HCT116 (cell line): Measurements from ENCODE around the gene MAB21L3. TPM values are rescaled to one million over a fixed set of nuclear protein-coding genes. Genes with fewer than 3 reads are reported as not detected.

Experiments used
- ATAC-seq: fragments of 200-7000 bp; cut with Tn5 transposase; 2 replicates; pipeline ENCODE4 v1.9.1; 2020; ENCODE audit warnings: mild to moderate bottlenecking, moderate library complexity
- BruUV-seq: library from RNA; stranded (reverse); fragments of 400-500 nt; replicated peaks from 2 replicates; lab custom pipeline; 2021; lab: Mats Ljungman, UMichigan
- CTCF ChIA-PET: fragments of 300-600 bp; sonication (Branson Sonifier 250); formaldehyde crosslinking; loops from one replicate; lab custom pipeline; 2021; ENCODE audit warnings: antibody characterized with exemption; lab: Charles Lee
- POLR2A ChIA-PET: fragments of 300-600, 350-600 bp; sonication (Branson Sonifier 250); formaldehyde crosslinking; loops from one replicate; lab custom pipeline; 2021; ENCODE audit warnings: antibody characterized with exemption; lab: Charles Lee
- RAD21 ChIA-PET, 2 experiments: fragments of 300-600 bp; sonication (Branson Sonifier 250); formaldehyde crosslinking; loops; one replicate each; lab custom pipeline; 2023; ENCODE audit warnings: low total read pairs in 2 of 2; ENCODE audit not compliant: uncharacterized antibody in 2 of 2, unreplicated experiment in 2 of 2, low non-redundant PET in 1 of 2; lab: Charles Lee
- DNase-seq: peaks from one replicate; pipeline ENCODE4 v3.0.0-alpha.2; 2010; ENCODE audit warnings: low read depth, low spot score
- H2AFZ ChIP-seq: fragments of 200-600 bp; shearing (Covaris generic), sonication (generic); 2 replicates; pipeline ENCODE4 v1.6.1; 2017; ENCODE audit warnings: low read depth, mixed run types, mixed read lengths, antibody characterized with exemption, low read length; ENCODE audit not compliant: poor library complexity, severe bottlenecking
- H3K27ac ChIP-seq: 2 replicates; pipeline ENCODE4 v1.5.1; 2012; ENCODE audit warnings: low read depth, low read length
- H3K27me3 ChIP-seq: fragments of 200-600 bp; sonication (generic); 2 replicates; pipeline ENCODE4 v1.6.1; 2016; ENCODE audit warnings: mixed run types, low read length, mixed read lengths; ENCODE audit not compliant: insufficient read depth
- H3K36me3 ChIP-seq, 2 experiments: fragments of 200-500 bp in 1 of 2; fragments of 200-600 bp in 1 of 2; sonication (Bioruptor generic) in 1 of 2; sonication (generic) in 1 of 2; 2 replicates each; pipeline versions ENCODE4 v1.5.1 to v1.6.1; 2014 to 2016; ENCODE audit warnings: low read length in 2 of 2, inconsistent platforms in 1 of 2, mixed read lengths in 1 of 2, mixed run types in 1 of 2; ENCODE audit not compliant: insufficient read depth in 2 of 2, control insufficient read depth in 1 of 2
- H3K4me1 ChIP-seq, 2 experiments: fragments of 200-600 bp in 1 of 2; sonication (generic) in 1 of 2; 2 replicates each; pipeline versions ENCODE4 v1.5.1 to v1.6.1; 2012 to 2017; ENCODE audit warnings: low read length in 2 of 2, inconsistent platforms in 1 of 2, mild to moderate bottlenecking in 1 of 2, mixed read lengths in 1 of 2, mixed run types in 1 of 2, moderate library complexity in 1 of 2; ENCODE audit not compliant: insufficient read depth in 2 of 2, control insufficient read depth in 1 of 2
- H3K4me2 ChIP-seq: fragments of 200-600 bp; sonication (generic); 2 replicates; pipeline ENCODE4 v1.6.1; 2017; ENCODE audit warnings: mixed run types, low read length, mixed read lengths
- H3K4me3 ChIP-seq, 2 experiments: fragments of 200-600 bp in 1 of 2; sonication (generic) in 1 of 2; replicated peaks in 1 of 2; 2 replicates each; pipeline ENCODE4 v1.5.1; 2011 to 2016; ENCODE audit warnings: low read length in 2 of 2, control low read depth in 1 of 2, low read depth in 1 of 2, mild to moderate bottlenecking in 1 of 2, mixed read lengths in 1 of 2, mixed run types in 1 of 2
- H3K79me2 ChIP-seq: fragments of 200-600 bp; sonication (generic); 2 replicates; pipeline ENCODE4 v1.6.1; 2017; ENCODE audit warnings: mild to moderate bottlenecking, mixed run types, low read length, moderate library complexity, mixed read lengths; ENCODE audit not compliant: insufficient read depth
- H3K9ac ChIP-seq: fragments of 200-600 bp; sonication (generic); 2 replicates; pipeline ENCODE4 v1.6.1; 2016; ENCODE audit warnings: low read length, mixed read lengths
- H3K9me2 ChIP-seq: fragments of 200-600 bp; sonication (generic), shearing (Covaris generic); 2 replicates; pipeline ENCODE4 v1.6.1; 2017; ENCODE audit warnings: mixed run types, mild to moderate bottlenecking, moderate library complexity; ENCODE audit not compliant: insufficient read depth
- H3K9me3 ChIP-seq, 2 experiments: fragments of 200-500 bp in 1 of 2; fragments of 200-600 bp in 1 of 2; sonication (Bioruptor generic) in 1 of 2; sonication (generic) in 1 of 2; 2 replicates each; pipeline ENCODE4 v1.6.1; 2014 to 2017; ENCODE audit warnings: low read length in 2 of 2, mixed read lengths in 2 of 2, inconsistent platforms in 1 of 2, low read depth in 1 of 2, mild to moderate bottlenecking in 1 of 2, mixed run types in 1 of 2, moderate library complexity in 1 of 2; ENCODE audit not compliant: control insufficient read depth in 1 of 2, insufficient read depth in 1 of 2
- H4K20me1 ChIP-seq: fragments of 200-600 bp; sonication (generic), shearing (Covaris generic); 2 replicates; pipeline ENCODE4 v1.6.1; 2017; ENCODE audit warnings: mixed run types, mild to moderate bottlenecking, moderate library complexity; ENCODE audit not compliant: insufficient read depth
- ATF3 ChIP-seq: IDR thresholded peaks from 2 replicates; pipeline ENCODE4 v1.6.1; 2012
- CBX3 ChIP-seq: IDR thresholded peaks from 2 replicates; pipeline ENCODE4 v1.6.1; 2012; ENCODE audit warnings: low read depth
- CEBPB ChIP-seq: IDR thresholded peaks from 2 replicates; pipeline ENCODE4 v1.6.1; 2012; ENCODE audit warnings: low read depth
- EGR1 ChIP-seq: IDR thresholded peaks from 2 replicates; pipeline ENCODE4 v1.6.1; 2012; ENCODE audit warnings: low read depth
- ELF1 ChIP-seq: IDR thresholded peaks from 2 replicates; pipeline ENCODE4 v1.6.1; 2012; ENCODE audit warnings: low read depth, borderline replicate concordance
- EZH2 ChIP-seq: fragments of 200-600 bp; sonication (generic); IDR thresholded peaks from 2 replicates; pipeline ENCODE4 v1.6.1; 2017; ENCODE audit warnings: antibody characterized with exemption, mixed run types
- EZH2phosphoT487 ChIP-seq: fragments of 200-600 bp; IDR thresholded peaks from 2 replicates; pipeline ENCODE4 v1.6.1; 2018; ENCODE audit warnings: antibody characterized with exemption, borderline replicate concordance
- JUND ChIP-seq: IDR thresholded peaks from 2 replicates; pipeline ENCODE4 v1.6.1; 2012
- POLR2AphosphoS5 ChIP-seq: IDR thresholded peaks from 2 replicates; pipeline ENCODE4 v1.6.1; 2011; ENCODE audit warnings: mild to moderate bottlenecking, low read depth, low read length, moderate library complexity
- RAD21 ChIP-seq: IDR thresholded peaks from 2 replicates; pipeline ENCODE4 v1.6.1; 2012; ENCODE audit warnings: low read depth, mild to moderate bottlenecking
- REST ChIP-seq: IDR thresholded peaks from 2 replicates; pipeline ENCODE4 v1.6.1; 2012; ENCODE audit warnings: low read depth
- SIN3A ChIP-seq: IDR thresholded peaks from 2 replicates; pipeline ENCODE4 v1.6.1; 2012; ENCODE audit warnings: low read depth
- SP1 ChIP-seq: IDR thresholded peaks from 2 replicates; pipeline ENCODE4 v1.6.1; 2012; ENCODE audit warnings: low read depth
- SRF ChIP-seq: IDR thresholded peaks from 2 replicates; pipeline ENCODE4 v1.6.1; 2012; ENCODE audit warnings: low read depth
- TCF7L2 ChIP-seq: IDR thresholded peaks from 2 replicates; pipeline ENCODE4 v1.7.0; 2011; ENCODE audit warnings: borderline replicate concordance, inconsistent platforms; ENCODE audit not compliant: insufficient read depth, insufficient read length; ENCODE audit errors: extremely low read depth
- ZBTB33 ChIP-seq: IDR thresholded peaks from 2 replicates; pipeline ENCODE4 v1.6.1; 2011; ENCODE audit warnings: mild to moderate bottlenecking, low read length, moderate library complexity; ENCODE audit not compliant: insufficient replicate concordance; ENCODE audit errors: extremely low read depth
- ZFX ChIP-seq: fragments of 450-650 bp; IDR thresholded peaks from 2 replicates; pipeline ENCODE4 v1.6.1; 2017
- ZNF274 ChIP-seq: fragments of 200-500 bp; sonication (Bioruptor generic); IDR thresholded peaks from 2 replicates; pipeline ENCODE4 v1.6.1; 2014; ENCODE audit warnings: mild to moderate bottlenecking, low read depth, low read length, inconsistent platforms
- intact Hi-C: fragments of 100-400 bp; cut with micrococcal nuclease; formaldehyde crosslinking; loops from 2 replicates; pipeline ENCODE4 v1.10.0; 2022
- total RNA-seq: library from RNA; stranded (reverse); gene quantifications from one replicate; pipeline ENCODE4 v1.2.1, GENCODE V29; 2021; ENCODE audit not compliant: unreplicated experiment
- TF ChIP-seq, protein P1 (sequence below): IDR thresholded peaks from 2 replicates; pipeline ENCODE4 v1.6.1; 2012
- TF ChIP-seq, protein P2 (sequence below), 3 experiments: fragments of 200-600 bp in 1 of 3; sonication (generic) in 1 of 3; IDR thresholded peaks in 2 of 3; conservative IDR thresholded peaks in 1 of 3; 2 replicates each; pipeline ENCODE4 v1.5.1; 2012 to 2017; ENCODE audit warnings: low read depth in 2 of 3, low read length in 2 of 3, antibody characterized with exemption in 1 of 3, borderline replicate concordance in 1 of 3, control low read depth in 1 of 3, mild to moderate bottlenecking in 1 of 3, mixed read lengths in 1 of 3, mixed run types in 1 of 3, moderate library complexity in 1 of 3; ENCODE audit not compliant: insufficient read depth in 1 of 3

MAB21L3 gene
- total RNA-seq, 1 experiment from 2014 or later = not detected

DNA sequence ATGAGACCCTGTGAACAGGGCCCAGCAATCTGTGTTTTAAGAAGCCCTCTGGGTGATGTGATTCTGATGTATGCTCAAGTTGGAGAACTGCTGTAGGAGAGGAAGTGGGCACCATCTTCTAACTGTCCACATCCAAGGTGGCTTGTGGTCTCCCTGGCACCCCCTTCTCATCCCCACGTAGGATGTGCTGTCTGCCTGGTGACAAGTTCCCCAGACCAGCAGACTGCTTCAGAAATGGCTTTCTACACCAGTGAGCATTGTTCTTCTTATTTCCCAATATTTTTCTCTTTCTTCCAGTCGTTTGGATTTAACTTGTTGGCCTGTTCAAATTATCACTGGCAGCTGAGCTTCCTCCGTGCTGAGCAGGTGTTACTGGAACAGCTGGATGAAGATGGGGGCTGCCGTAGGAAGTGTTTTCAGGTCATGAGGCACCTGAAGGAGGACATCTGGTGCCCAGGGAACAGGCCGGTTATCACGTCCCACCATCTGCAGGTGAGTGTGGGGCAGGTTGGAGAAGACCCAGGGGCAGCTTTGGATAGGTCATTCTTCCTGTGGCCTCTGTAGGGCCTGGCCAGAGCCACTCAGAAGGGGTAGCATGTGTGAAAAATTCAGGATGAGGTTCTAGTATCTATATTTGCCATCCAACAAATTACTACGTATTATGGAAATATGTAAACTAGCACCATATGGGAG lies 16.8 kb downstream of the MAB21L3 start:
- intact Hi-C loops = no loop called here
- no peak for TF ChIP-seq SIN3A
- no peak for TF ChIP-seq ZFX
- TF ChIP-seq RAD21 = no peak
- no peak for TF ChIP-seq SRF
- TF ChIP-seq CEBPB = no peak
- TF ChIP-seq, protein P1, sequence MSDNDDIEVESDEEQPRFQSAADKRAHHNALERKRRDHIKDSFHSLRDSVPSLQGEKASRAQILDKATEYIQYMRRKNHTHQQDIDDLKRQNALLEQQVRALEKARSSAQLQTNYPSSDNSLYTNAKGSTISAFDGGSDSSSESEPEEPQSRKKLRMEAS = no peak
- no peak for TF ChIP-seq ZBTB33
- TF ChIP-seq EGR1 = no peak
- TF ChIP-seq ELF1 = no peak
- no peak for TF ChIP-seq TCF7L2
- TF ChIP-seq, protein P2, sequence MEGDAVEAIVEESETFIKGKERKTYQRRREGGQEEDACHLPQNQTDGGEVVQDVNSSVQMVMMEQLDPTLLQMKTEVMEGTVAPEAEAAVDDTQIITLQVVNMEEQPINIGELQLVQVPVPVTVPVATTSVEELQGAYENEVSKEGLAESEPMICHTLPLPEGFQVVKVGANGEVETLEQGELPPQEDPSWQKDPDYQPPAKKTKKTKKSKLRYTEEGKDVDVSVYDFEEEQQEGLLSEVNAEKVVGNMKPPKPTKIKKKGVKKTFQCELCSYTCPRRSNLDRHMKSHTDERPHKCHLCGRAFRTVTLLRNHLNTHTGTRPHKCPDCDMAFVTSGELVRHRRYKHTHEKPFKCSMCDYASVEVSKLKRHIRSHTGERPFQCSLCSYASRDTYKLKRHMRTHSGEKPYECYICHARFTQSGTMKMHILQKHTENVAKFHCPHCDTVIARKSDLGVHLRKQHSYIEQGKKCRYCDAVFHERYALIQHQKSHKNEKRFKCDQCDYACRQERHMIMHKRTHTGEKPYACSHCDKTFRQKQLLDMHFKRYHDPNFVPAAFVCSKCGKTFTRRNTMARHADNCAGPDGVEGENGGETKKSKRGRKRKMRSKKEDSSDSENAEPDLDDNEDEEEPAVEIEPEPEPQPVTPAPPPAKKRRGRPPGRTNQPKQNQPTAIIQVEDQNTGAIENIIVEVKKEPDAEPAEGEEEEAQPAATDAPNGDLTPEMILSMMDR (IDR thresholded peaks at IDR 0.05 in 2 of 3, conservative IDR thresholded peaks at IDR 0.05 in 1 of 3; ENCODE audit: borderline replicate concordance in 1 of 3, insufficient read depth in 1 of 3, low read depth in 2 of 3, low read length in 2 of 3) = no peak
- TF ChIP-seq REST = no peak
- TF ChIP-seq SP1 = no peak
- no peak for TF ChIP-seq EZH2phosphoT487
- TF ChIP-seq CBX3 = no peak
- no peak for TF ChIP-seq EZH2
- no peak for TF ChIP-seq JUND
- TF ChIP-seq ZNF274 = no peak
- TF ChIP-seq ATF3 = no peak
- TF ChIP-seq POLR2AphosphoS5 = no peak
- ATAC-seq = no peak
- ChIA-PET POLR2A (no interaction called here), CTCF (no interaction called here), RAD21 (no interaction called here)
- no peaks in the 10 kb centered on the region for H4K20me1 ChIP-seq
- BruUV-seq = no TSS peak
- no peaks in the 10 kb centered on the region for H3K9me3 ChIP-seq
- H3K9me2 ChIP-seq = no peaks in the 10 kb centered on the region
- no peak overlapping the region for H3K27ac ChIP-seq
- no peak for DNase-seq
- no peak overlapping the region for H2AFZ ChIP-seq
- H3K27me3 ChIP-seq = 0 out of 2 replicates have a peak, but pooled peaks cover 4% of the 10 kb centered on the region
- no peaks in the 10 kb centered on the region for H3K79me2 ChIP-seq
- H3K4me1 ChIP-seq = peaks cover 0 to 4% of the 10 kb centered on the region in 2 experiments; a peak in 2 of 4 replicates
- no peak overlapping the region for H3K9ac ChIP-seq
- no peak overlapping the region for H3K4me2 ChIP-seq
- no peak overlapping the region for H3K4me3 ChIP-seq
- no peaks in the 10 kb centered on the region for H3K36me3 ChIP-seq
